ENCODE results near the gene FRMD8. TPM values are rescaled to one million over a fixed set of nuclear protein-coding genes. Genes with fewer than 3 reads are reported as not detected.

Gene FRMD8
- total and polyA plus RNA-seq, 9 of the 15 experiments (the other 6 are each of a cell fraction or from before 2014, with no cell fraction given): 4.5 to 54.5 (median 15.8) TPM

- TF ChIP-seq, protein P1, sequence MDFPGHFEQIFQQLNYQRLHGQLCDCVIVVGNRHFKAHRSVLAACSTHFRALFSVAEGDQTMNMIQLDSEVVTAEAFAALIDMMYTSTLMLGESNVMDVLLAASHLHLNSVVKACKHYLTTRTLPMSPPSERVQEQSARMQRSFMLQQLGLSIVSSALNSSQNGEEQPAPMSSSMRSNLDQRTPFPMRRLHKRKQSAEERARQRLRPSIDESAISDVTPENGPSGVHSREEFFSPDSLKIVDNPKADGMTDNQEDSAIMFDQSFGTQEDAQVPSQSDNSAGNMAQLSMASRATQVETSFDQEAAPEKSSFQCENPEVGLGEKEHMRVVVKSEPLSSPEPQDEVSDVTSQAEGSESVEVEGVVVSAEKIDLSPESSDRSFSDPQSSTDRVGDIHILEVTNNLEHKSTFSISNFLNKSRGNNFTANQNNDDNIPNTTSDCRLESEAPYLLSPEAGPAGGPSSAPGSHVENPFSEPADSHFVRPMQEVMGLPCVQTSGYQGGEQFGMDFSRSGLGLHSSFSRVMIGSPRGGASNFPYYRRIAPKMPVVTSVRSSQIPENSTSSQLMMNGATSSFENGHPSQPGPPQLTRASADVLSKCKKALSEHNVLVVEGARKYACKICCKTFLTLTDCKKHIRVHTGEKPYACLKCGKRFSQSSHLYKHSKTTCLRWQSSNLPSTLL (IDR thresholded peaks at IDR 0.05): 0 out of 2 replicates have a peak, but pooled peaks have one; percentile 37
- 0 out of 2 replicates have a peak, but pooled peaks have one; percentile 58 for TF ChIP-seq PHF21A (IDR thresholded peaks at IDR 0.05; ENCODE audit: borderline replicate concordance, low read depth)
- peak; percentile 99 for TF ChIP-seq ZNF436 (CRISPR knock-in tag; IDR thresholded peaks at IDR 0.05)
- TF ChIP-seq RBBP5 (IDR thresholded peaks at IDR 0.05; ENCODE audit: borderline replicate concordance, insufficient read depth, low read length, poor library complexity, severe bottlenecking): peak; percentile 6
- 0 out of 2 replicates have a peak, but pooled peaks have one; percentile 17 for TF ChIP-seq TAL1 (IDR thresholded peaks at IDR 0.05)
- TF ChIP-seq ESRRB (CRISPR knock-in tag; IDR thresholded peaks at IDR 0.05; ENCODE audit: borderline replicate concordance): peak; percentile 100
- TF ChIP-seq, protein P2, sequence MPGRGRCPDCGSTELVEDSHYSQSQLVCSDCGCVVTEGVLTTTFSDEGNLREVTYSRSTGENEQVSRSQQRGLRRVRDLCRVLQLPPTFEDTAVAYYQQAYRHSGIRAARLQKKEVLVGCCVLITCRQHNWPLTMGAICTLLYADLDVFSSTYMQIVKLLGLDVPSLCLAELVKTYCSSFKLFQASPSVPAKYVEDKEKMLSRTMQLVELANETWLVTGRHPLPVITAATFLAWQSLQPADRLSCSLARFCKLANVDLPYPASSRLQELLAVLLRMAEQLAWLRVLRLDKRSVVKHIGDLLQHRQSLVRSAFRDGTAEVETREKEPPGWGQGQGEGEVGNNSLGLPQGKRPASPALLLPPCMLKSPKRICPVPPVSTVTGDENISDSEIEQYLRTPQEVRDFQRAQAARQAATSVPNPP (IDR thresholded peaks at IDR 0.05; ENCODE audit: borderline replicate concordance, insufficient read depth, insufficient read length): no peak
- peak; percentile 68 for TF ChIP-seq PKNOX1 (IDR thresholded peaks at IDR 0.05)
- peak; percentile 64; the same call in 1 of the 2 replicates for TF ChIP-seq JUN (IDR thresholded peaks at IDR 0.05; ENCODE audit: borderline replicate concordance, low read depth, low read length)
- peak; percentile 80; the same call in 1 of the 2 replicates for TF ChIP-seq JUN (CRISPR knock-in tag; IDR thresholded peaks at IDR 0.05; ENCODE audit: borderline replicate concordance)
- TF ChIP-seq FOXM1 (IDR thresholded peaks at IDR 0.05; ENCODE audit: low read depth): peak; percentile 30; the same call in 1 of the 2 replicates
- TF ChIP-seq FOXM1 (CRISPR knock-in tag; IDR thresholded peaks at IDR 0.05; ENCODE audit: low read depth): peak; percentile 95; the same call in 1 of the 2 replicates
- peak; percentile 56 for TF ChIP-seq NFE2 (IDR thresholded peaks at IDR 0.05; ENCODE audit: low read depth)
- TF ChIP-seq KDM4B (IDR thresholded peaks at IDR 0.05; ENCODE audit: borderline replicate concordance in 2 of 2, low read depth in 1 of 2): peak in 1 of 2 experiments; percentile 67; a peak in 2 of 4 replicates
- no peak for TF ChIP-seq SIN3B (IDR thresholded peaks at IDR 0.05; ENCODE audit: low read depth)
- TF ChIP-seq, protein P3, sequence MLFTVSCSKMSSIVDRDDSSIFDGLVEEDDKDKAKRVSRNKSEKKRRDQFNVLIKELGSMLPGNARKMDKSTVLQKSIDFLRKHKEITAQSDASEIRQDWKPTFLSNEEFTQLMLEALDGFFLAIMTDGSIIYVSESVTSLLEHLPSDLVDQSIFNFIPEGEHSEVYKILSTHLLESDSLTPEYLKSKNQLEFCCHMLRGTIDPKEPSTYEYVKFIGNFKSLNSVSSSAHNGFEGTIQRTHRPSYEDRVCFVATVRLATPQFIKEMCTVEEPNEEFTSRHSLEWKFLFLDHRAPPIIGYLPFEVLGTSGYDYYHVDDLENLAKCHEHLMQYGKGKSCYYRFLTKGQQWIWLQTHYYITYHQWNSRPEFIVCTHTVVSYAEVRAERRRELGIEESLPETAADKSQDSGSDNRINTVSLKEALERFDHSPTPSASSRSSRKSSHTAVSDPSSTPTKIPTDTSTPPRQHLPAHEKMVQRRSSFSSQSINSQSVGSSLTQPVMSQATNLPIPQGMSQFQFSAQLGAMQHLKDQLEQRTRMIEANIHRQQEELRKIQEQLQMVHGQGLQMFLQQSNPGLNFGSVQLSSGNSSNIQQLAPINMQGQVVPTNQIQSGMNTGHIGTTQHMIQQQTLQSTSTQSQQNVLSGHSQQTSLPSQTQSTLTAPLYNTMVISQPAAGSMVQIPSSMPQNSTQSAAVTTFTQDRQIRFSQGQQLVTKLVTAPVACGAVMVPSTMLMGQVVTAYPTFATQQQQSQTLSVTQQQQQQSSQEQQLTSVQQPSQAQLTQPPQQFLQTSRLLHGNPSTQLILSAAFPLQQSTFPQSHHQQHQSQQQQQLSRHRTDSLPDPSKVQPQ (CRISPR knock-in tag; IDR thresholded peaks at IDR 0.05; ENCODE audit: borderline replicate concordance): peak; percentile 4; the same call in 1 of the 2 replicates
- TF ChIP-seq SPI1 (IDR thresholded peaks at IDR 0.05; ENCODE audit: borderline replicate concordance, low read depth, low read length): peak; percentile 96
- TF ChIP-seq RBM25 (IDR thresholded peaks at IDR 0.05; ENCODE audit: low read depth, low read length, severe bottlenecking): no peak
Observed at GRCh38 chr11:65422633-65423515, 36.4 kb downstream of the FRMD8 start, which contains the start of gene NEAT1 (continued).

All from K562 (cell line).